ENCODE results near the gene ACTN1. TPM values are rescaled to one million over a fixed set of nuclear protein-coding genes. Genes with fewer than 3 reads are reported as not detected.
A peak's percentile ranks its signal among the peaks of the same experiment; 100 is the strongest.

The ACTN1 gene
- total RNA-seq, 3 donors from 2014 or later: 75.0 to 295 (median 290) TPM

DNA sequence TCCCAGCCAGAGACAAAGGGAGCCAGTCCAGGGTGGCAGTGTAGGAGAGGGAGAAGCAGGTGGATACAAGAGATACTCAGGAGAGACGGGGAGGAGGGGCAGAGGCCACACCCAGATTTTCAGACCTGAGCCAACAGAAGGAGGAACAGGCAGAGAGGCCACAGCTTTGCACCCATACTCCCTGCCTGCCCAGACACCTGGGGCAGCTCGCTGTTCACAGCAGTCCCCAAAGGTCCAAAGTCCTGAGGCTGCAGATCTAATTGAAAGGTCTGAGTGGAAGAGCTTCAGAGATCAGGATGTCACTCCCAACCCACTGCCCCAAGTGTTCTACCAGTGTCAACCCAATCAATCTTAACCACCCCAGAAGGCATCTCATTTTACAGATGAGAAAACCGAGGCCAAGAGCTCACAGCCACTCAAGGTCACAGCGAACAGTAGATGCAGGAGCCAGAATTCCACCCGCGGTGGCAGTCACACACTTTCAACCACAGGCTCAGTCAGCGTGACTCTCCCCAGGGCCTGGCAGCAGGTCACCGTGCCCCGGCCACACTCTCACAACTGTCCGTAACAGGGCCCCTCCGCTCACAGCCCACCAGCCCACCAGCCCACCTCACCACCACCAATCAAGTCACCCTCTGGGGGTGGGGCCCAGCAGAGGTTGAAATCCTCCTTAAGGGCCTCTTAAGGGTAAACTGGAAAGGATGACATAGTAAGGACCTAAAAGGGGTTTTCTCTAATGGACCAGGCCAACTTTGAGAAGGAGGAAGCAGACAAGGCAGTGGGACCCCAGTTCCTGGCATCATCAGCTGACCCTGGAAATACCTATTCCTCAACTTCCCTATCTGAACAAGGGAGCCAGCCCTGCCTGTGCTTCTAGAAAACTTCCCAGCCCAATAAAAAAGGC is 33.3 kb downstream of the ACTN1 start:
- Histone ChIP-seq H3K4me3 (peak overlapping the region in 1 of 3 donors; percentile 39), H3K27ac (peak overlapping the region; percentile 83 to 94), H3K36me3 (no peaks in the 10 kb centered on the region), H3K27me3 (no peaks in the 10 kb centered on the region), H3K9me3 (no peaks in the 10 kb centered on the region), H3K4me1 (peaks cover 31 to 62% of the 10 kb centered on the region in 2 donors)
- intact Hi-C loops (cut with DNase I; ENCODE audit: low total_unique reads): no loop called here
- no peak for DNase-seq (ENCODE audit: low spot score in 2 of 2)
- TF ChIP-seq POLR2AphosphoS5 (IDR thresholded peaks at IDR 0.05): no peak
- TF ChIP-seq CTCF (IDR thresholded peaks at IDR 0.05): no peak
- no peak for TF ChIP-seq POLR2A (IDR thresholded peaks at IDR 0.05)

GRCh38 chr14:68945190-68945584 is 33.9 kb downstream of the ACTN1 start:
- Histone ChIP-seq H3K36me3 (no peaks in the 10 kb centered on the region), H3K9me3 (no peaks in the 10 kb centered on the region), H3K27me3 (no peaks in the 10 kb centered on the region), H3K27ac (peak overlapping the region; percentile 83 to 94), H3K4me3 (no peak overlapping the region), H3K4me1 (peaks cover 29 to 68% of the 10 kb centered on the region in 2 donors)
- intact Hi-C loops (cut with DNase I; ENCODE audit: low total_unique reads): no loop called here
- TF ChIP-seq POLR2AphosphoS5 (IDR thresholded peaks at IDR 0.05) (no peak), CTCF (IDR thresholded peaks at IDR 0.05) (no peak), POLR2A (IDR thresholded peaks at IDR 0.05) (no peak)
- no peak for DNase-seq (ENCODE audit: low spot score in 2 of 2)

DNA sequence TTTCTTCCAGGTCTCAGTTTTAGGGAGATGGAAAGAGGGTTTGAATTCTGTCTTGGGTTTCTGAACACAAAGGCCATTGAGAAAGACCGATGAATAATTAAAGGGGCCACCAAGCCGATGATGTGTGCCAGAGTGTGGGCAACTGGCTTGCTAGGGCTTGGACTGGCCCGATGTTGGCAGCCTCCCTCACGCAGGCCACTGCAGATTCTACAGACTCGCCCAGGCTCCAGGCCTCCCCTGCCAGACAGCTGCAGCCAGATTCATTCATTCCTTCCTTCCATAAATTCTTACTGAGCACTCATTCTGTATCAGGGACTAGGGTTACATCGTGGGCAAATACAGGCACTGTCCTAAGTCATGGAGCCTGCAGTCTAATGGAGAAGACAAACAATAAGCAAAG is 34.9 kb downstream of the ACTN1 start:
- intact Hi-C loops (cut with DNase I; ENCODE audit: low total_unique reads): no loop called here
- no peak for TF ChIP-seq CTCF (IDR thresholded peaks at IDR 0.05)
- TF ChIP-seq POLR2AphosphoS5 (IDR thresholded peaks at IDR 0.05): no peak
- TF ChIP-seq POLR2A (IDR thresholded peaks at IDR 0.05): no peak
- H3K9me3 ChIP-seq: no peaks in the 10 kb centered on the region
- no peaks in the 10 kb centered on the region for H3K27me3 ChIP-seq
- H3K4me3 ChIP-seq: no peak overlapping the region
- no peaks in the 10 kb centered on the region for H3K36me3 ChIP-seq
- DNase-seq (ENCODE audit: low spot score in 2 of 2): no peak
- H3K4me1 ChIP-seq: peaks cover 28 to 72% of the 10 kb centered on the region in 2 donors
- H3K27ac ChIP-seq: peak overlapping the region; percentile 83 to 85

- Histone ChIP-seq H3K4me1 (peaks cover 22 to 72% of the 10 kb centered on the region in 2 donors), H3K4me3 (no peak overlapping the region), H3K27ac (peak overlapping the region; percentile 83 to 85), H3K36me3 (no peaks in the 10 kb centered on the region), H3K9me3 (no peaks in the 10 kb centered on the region), H3K27me3 (no peaks in the 10 kb centered on the region)
- intact Hi-C loops (cut with DNase I; ENCODE audit: low total_unique reads): no loop called here
- no peak for DNase-seq (ENCODE audit: low spot score in 2 of 2)
- TF ChIP-seq POLR2AphosphoS5 (IDR thresholded peaks at IDR 0.05) (no peak), CTCF (IDR thresholded peaks at IDR 0.05) (no peak), POLR2A (IDR thresholded peaks at IDR 0.05) (no peak)
Measured at GRCh38 chr14:68943107-68943506, 36.0 kb downstream of the ACTN1 start.

DNA sequence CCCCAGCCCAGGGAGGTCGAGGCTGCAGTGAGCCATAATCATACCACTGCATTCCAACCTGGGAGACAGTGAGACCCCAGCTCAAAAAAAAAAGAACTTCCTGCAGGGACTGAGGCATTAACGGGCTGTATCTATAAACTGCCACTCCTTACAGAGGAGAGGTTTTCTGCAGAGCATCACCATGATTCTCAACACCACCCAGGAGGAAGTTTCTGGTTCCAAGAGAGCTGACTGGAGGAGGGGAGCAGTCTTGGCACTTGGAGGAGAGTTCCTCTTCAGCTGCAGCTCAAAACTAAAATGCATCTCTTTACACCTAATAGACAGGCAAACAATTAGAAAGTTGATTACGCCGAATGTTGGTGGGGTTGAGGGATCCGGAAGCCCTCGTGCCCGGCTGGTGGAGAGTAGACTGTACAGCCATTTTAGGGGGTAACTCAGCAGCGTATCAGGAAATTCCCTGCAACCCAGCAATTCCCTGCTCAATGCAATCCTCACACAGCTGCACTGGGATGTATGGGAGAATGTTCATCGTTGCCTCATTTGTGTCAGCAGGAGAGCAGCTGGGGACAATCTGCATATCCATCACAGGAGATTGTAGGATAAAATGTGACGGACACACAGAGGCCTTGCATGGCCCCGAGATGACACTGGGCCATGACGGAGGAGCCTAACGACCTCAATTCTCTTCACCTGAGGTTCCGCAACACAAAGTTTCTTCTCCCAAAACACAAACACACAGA is 36.6 kb downstream of the ACTN1 start:
- no peak overlapping the region for H3K4me3 ChIP-seq
- TF ChIP-seq CTCF (IDR thresholded peaks at IDR 0.05): no peak
- no peak for TF ChIP-seq POLR2AphosphoS5 (IDR thresholded peaks at IDR 0.05)
- no peak for TF ChIP-seq POLR2A (IDR thresholded peaks at IDR 0.05)
- peaks cover 22 to 72% of the 10 kb centered on the region in 2 donors for H3K4me1 ChIP-seq
- H3K27ac ChIP-seq: peak overlapping the region; percentile 83 to 85
- DNase-seq (ENCODE audit: low spot score in 2 of 2): no peak
- H3K36me3 ChIP-seq: no peaks in the 10 kb centered on the region
- H3K9me3 ChIP-seq: no peaks in the 10 kb centered on the region
- H3K27me3 ChIP-seq: no peaks in the 10 kb centered on the region
- intact Hi-C loops (cut with DNase I; ENCODE audit: low total_unique reads): no loop called here

Data from breast epithelium (tissue), 4 donors.